Activated CD8-positive, alpha-beta T cell treated with anti-CD3 and anti-CD28 coated beads for 36 hours (primary cell): ENCODE measurements around the gene P2RY2. TPM values are rescaled to one million over a fixed set of nuclear protein-coding genes. Genes with fewer than 3 reads are reported as not detected.
A peak's percentile ranks its signal among the peaks of the same experiment; 100 is the strongest.

ENCODE experiments used
- ATAC-seq: fragments of 200-7000 bp; cut with Tn5 transposase; one replicate; pipeline ENCODE4 v1.10.0; 2021; ENCODE audit warnings: mild to moderate bottlenecking, moderate library complexity
- CTCF ChIA-PET: fragments of 350-600 bp; sonication (Branson Sonifier 250); formaldehyde crosslinking; loops from one replicate; lab custom pipeline; 2021; ENCODE audit warnings: antibody characterized with exemption; lab: Charles Lee
- POLR2A ChIA-PET: fragments of 350-600 bp; sonication (Branson Sonifier 250); formaldehyde crosslinking; loops from one replicate; lab custom pipeline; 2021; ENCODE audit warnings: antibody characterized with exemption; lab: Charles Lee
- DNase-seq: peaks from one replicate; pipeline ENCODE4 v3.0.0-alpha.2; 2020
- H3K27ac Mint-ChIP-seq: one replicate; pipeline ENCODE4 v1.8.0; 2021; ENCODE audit warnings: mild to moderate bottlenecking, mixed read lengths
- H3K27me3 Mint-ChIP-seq: one replicate; pipeline ENCODE4 v1.8.0; 2021; ENCODE audit warnings: mixed read lengths
- H3K36me3 Mint-ChIP-seq: one replicate; pipeline ENCODE4 v1.8.0; 2021; ENCODE audit warnings: low read depth, mixed read lengths
- H3K4me1 Mint-ChIP-seq: one replicate; pipeline ENCODE4 v1.8.0; 2021; ENCODE audit warnings: low read depth, mixed read lengths
- H3K4me3 Mint-ChIP-seq: one replicate; pipeline ENCODE4 v1.8.0; 2021; ENCODE audit warnings: mild to moderate bottlenecking, moderate library complexity, mixed read lengths
- H3K9me3 Mint-ChIP-seq: one replicate; pipeline ENCODE4 v1.8.0; 2021; ENCODE audit warnings: mixed read lengths
- intact Hi-C: fragments of 100-400 bp; cut with micrococcal nuclease; formaldehyde crosslinking; loops from one replicate; pipeline ENCODE4 v1.10.0; 2022
- total RNA-seq, 2 experiments: library from RNA; stranded (reverse); gene quantifications; one replicate each; pipeline ENCODE4 v1.2.3, GENCODE V29; 2021
- TF ChIP-seq, protein P1 (sequence below): fragments of 200-600 bp; IDR thresholded peaks from one replicate; pipeline ENCODE4 v1.8.0; 2022; ENCODE audit warnings: antibody characterized with exemption, mild to moderate bottlenecking

P2RY2 gene
- total RNA-seq, 2 experiments from 2014 or later, result not detected

GRCh38 chr11:73213196-73214143 is 4.6 kb upstream of the P2RY2 start:
- Mint-ChIP-seq H3K27ac (no peak overlapping the region), H3K4me3 (no peak overlapping the region), H3K27me3 (peaks cover 10% of the 10 kb centered on the region), H3K36me3 (no peaks in the 10 kb centered on the region), H3K9me3 (no peaks in the 10 kb centered on the region), H3K4me1 (peaks cover under 1% of the 10 kb centered on the region)
- ChIA-PET CTCF (interaction anchor here (1.3 kb wide), 2 partner anchors 35 to 81 kb away, joined by 3 read pairs; no protein-coding TSS in a partner anchor), POLR2A (no interaction called here)
- TF ChIP-seq, protein P1, sequence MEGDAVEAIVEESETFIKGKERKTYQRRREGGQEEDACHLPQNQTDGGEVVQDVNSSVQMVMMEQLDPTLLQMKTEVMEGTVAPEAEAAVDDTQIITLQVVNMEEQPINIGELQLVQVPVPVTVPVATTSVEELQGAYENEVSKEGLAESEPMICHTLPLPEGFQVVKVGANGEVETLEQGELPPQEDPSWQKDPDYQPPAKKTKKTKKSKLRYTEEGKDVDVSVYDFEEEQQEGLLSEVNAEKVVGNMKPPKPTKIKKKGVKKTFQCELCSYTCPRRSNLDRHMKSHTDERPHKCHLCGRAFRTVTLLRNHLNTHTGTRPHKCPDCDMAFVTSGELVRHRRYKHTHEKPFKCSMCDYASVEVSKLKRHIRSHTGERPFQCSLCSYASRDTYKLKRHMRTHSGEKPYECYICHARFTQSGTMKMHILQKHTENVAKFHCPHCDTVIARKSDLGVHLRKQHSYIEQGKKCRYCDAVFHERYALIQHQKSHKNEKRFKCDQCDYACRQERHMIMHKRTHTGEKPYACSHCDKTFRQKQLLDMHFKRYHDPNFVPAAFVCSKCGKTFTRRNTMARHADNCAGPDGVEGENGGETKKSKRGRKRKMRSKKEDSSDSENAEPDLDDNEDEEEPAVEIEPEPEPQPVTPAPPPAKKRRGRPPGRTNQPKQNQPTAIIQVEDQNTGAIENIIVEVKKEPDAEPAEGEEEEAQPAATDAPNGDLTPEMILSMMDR, result no peak
- intact Hi-C loops, result no loop called here
- ATAC-seq (no peak), DNase-seq (no peak)

DNA sequence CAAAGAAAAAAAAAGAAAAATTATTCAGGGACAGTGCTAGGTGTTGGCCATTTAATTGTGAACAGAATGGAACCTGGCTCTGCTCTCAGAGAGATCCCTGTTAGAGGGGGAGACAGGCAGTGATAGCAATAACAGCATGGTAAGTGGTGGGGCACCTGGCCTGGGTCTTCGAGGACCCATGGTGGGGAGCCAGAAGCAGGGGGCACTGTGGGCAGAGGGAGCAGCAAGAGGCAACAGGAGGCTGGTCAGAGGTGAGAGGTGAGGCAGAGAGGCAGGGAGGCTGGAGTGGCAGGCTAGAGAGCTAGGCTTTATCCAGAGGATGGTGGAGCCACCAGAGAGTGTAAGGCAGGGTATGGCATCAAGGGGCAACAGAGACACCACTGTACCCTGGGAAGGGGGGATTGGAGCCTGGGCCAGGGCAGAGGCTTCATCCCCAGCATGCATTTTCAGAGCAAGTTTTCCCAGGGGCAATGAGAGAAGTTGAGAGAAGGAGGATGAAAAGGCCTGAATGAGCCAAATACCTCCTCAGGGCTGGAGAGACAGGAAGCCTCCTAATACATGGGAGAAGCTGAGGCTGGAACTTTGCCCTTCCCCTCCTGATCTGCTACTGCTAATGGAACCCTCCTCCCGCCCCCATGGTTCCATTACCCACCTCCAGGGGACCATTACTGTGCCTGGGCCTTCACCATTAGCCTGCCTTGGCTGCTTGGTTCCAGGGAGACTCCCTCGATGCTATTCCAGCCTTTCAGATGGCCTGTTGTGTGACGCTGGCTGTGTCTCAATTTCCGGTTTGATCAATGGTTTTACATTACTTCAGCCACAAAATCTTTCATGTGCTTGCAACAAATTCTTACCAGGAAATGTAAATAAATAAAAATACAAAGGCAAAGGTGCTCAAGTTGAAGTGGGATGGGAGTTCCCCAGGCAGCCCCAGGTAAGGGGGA is 2.6 kb upstream of the P2RY2 start:
- TF ChIP-seq, protein P1, result no peak
- H3K27ac Mint-ChIP-seq, result no peak overlapping the region
- H3K9me3 Mint-ChIP-seq, result no peaks in the 10 kb centered on the region
- ChIA-PET POLR2A (no interaction called here), CTCF (no interaction called here)
- ATAC-seq, result no peak
- H3K36me3 Mint-ChIP-seq, result no peaks in the 10 kb centered on the region
- no peak for DNase-seq
- H3K27me3 Mint-ChIP-seq, result peaks cover 21% of the 10 kb centered on the region
- peaks cover 2% of the 10 kb centered on the region for H3K4me1 Mint-ChIP-seq
- intact Hi-C loops, result no loop called here
- H3K4me3 Mint-ChIP-seq, result no peak overlapping the region

DNA sequence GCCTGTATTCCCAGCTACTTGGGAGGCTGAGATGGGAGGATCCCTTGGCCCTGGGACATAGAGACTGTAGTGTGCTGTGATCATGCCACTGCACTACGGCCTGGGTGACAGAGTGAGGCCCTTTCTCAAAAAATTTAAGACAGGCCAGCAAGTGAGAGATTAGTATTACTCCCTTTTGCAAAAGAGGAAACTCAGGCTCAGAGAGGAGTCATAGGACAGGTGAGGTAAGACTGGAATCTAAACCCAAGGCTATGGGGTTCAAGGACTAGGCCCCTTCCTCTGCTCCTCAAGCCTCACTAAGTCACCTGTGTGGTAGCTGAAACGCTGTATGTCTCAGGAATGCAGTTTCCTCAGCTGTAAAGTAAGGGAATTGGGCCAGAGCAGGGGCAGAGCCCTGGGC is 1.6 kb upstream of the P2RY2 start:
- DNase-seq (no peak), ATAC-seq (no peak)
- intact Hi-C loops, result no loop called here
- Mint-ChIP-seq H3K4me1 (peaks cover 2% of the 10 kb centered on the region), H3K27ac (no peak overlapping the region), H3K27me3 (peaks cover 21% of the 10 kb centered on the region), H3K36me3 (no peaks in the 10 kb centered on the region), H3K4me3 (no peak overlapping the region), H3K9me3 (no peaks in the 10 kb centered on the region)
- CTCF ChIA-PET, result no interaction called here
- TF ChIP-seq, protein P1, result no peak
- POLR2A ChIA-PET, result no interaction called here

DNA sequence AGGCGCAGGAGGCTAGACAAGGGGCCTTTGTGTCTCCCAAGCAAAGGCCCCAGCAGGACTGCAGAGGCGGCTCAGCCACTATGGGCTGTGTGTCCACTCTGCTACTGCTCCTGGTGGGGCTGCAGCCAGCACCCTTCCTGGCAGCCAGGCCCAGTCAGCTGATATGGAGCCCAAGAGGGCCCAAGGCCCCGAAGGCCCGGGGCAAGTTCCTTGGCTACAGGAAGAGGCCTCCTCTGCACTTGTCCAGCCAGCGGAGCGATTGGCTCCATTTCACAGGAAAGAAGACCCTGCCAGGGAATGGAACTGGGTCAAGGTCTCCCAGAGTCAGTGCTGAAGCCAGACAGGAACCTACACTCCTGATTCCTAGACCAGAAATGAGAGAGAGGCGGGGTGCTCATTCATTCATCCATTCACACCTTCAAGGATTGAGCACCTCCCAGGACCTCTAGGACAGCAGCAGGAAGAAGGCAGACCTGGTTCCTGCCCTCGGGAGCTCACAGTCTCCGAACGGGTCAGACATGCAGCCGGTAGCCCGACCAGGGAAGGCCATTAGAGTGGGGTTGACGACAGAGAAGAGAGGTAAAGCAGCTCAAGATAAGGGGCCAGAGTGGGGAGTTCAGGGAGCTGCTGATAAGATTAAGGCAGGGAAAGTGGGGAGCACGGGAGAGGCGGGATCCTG is 811 bp upstream of the P2RY2 start:
- Mint-ChIP-seq H3K4me1 (peaks cover 2% of the 10 kb centered on the region), H3K9me3 (no peaks in the 10 kb centered on the region), H3K27me3 (peaks cover 21% of the 10 kb centered on the region), H3K27ac (no peak overlapping the region), H3K36me3 (no peaks in the 10 kb centered on the region), H3K4me3 (peak overlapping the region; percentile 12)
- DNase-seq (no peak), ATAC-seq (no peak)
- TF ChIP-seq, protein P1, result no peak
- ChIA-PET POLR2A (interaction anchor here (1.1 kb wide), 1 partner anchor 35 kb away, joined by 3 read pairs; no protein-coding TSS in a partner anchor), CTCF (interaction anchor here (1.0 to 1.1 kb wide), 2 partner anchors 9 to 72 kb away, joined by 3 to 4 read pairs; no protein-coding TSS in a partner anchor)
- intact Hi-C loops, result no loop called here
